NCI-H2227 (cell line): ENCODE results near the gene PPP1R1B.

Experiments
- DNase-seq: peaks from one replicate; lab custom pipeline; 2025; ENCODE audit not compliant: unreplicated experiment; lab: John Stamatoyannopoulos, UW

PPP1R1B gene

DNA sequence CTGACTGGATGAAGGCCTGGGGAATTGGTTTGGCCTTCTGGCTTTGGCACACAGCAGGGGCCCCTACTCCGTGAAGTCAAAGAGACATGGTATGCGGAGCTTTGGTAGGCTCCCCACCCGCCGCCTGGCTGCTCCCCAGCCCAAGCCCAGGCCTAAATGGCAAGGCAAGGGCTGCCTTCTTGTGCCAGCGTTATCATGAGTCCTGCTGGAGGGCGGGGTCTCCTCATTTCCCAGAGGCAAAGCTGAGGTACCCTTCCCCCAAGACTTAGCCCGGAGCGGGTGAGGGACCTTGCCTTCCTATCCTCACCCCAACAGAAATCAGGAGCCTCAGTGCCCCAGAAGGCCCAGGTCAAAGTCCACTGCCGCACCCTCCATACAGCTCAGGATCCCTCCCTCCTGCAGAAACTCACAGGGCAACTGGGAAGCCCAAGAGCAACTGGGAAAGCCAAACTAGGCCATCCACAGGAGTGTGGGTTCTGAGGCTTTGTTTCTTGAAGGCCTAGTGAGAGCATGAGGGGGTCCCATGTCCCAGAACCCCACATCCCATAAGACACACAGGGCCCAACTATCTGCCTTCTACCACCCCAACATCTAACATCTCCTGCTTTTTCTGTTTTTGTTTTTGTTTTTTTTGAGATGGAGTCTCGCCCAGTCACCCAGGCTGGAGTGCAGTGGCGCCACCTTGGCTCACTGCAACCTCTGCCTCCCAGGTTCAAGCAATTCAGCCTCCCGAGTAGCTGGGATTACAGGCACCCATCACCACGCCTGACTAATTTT lies 51.8 kb downstream of the PPP1R1B start:
- DNase-seq: no peak

DNA sequence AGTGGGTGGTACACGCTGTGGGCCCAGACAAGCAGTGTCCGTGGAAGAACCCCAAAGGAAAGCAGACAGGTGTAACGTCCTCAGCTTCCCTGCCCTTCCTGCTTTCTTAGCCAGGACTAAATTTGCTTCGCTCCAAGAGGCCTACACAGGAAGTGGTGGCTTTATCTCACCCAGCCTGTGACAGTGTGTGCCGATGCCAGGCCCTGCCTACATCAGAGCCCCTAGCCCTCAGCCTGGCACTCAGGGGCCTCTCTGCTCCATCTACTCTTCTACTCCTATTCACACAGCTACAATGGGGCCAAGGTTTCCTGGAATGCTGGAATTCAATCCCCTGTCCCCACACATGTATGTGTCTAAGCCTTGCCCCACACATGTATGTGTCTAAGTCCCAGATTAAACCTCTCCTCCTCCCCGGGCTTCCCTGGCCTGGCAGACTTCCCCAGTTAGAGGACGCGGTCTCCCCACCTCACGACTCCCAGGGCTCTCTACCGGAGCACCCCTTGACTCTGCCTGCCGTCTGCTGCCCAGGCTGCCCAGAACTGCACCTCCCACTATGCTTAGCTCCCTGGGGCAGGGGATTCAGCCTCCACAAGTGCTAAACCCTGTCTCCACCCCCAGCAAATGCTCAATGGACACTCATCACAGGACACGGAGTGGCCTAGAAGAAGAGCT lies 52.9 kb downstream of the PPP1R1B start:
- no peak for DNase-seq

- DNase-seq: no peak
These were observed 56.7 kb downstream of the PPP1R1B start for GRCh38 chr17:39683295-39683939.

- DNase-seq: no peak
These were observed 57.8 kb downstream of the PPP1R1B start for GRCh38 chr17:39684369-39685192.
